ENCODE data around the gene EHD4. TPM values are rescaled to one million over a fixed set of nuclear protein-coding genes. Genes with fewer than 3 reads are reported as not detected.

The EHD4 gene
- total RNA-seq, 2 donors from 2014 or later: 30.3 to 40.0 TPM

DNA sequence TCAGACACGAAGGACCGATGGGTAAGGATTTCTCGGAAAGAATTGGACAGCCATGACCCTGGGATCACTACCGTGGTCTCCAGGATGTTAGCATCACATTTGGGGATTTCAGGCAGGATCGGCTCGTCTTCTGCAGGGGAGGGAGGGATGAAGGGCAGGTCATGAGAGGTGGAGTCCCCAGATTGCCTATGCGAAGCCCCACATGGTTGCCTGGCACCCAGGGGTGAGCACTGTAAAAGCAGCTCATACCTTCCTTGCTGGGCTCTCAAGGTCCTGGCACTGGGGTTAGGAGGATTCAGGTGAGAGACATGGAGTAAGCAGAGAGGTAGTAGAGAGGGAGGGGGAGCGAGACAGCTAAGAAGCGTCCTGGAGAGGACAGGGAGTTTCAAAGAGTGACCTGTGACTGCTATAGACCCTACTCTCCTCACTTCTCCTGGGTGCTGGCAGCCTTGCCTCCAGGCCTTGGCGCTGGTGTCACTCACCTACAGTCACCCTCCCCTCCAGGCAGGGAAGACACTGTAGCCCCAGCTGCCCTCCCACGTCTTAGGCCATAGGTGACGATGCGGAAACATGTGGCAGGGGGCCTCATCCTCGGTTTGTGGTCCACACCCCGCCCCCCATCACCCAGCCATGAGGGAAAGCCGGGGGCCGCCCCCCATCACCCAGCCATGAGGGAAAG lies 15.0 kb upstream of the EHD4 start:
- Histone ChIP-seq H3K27ac (no peak overlapping the region), H3K9me3 (no peaks in the 10 kb centered on the region), H3K4me1 (no peaks in the 10 kb centered on the region), H3K36me3 (no peaks in the 10 kb centered on the region), H3K9ac (ENCODE audit: low read depth in 2 of 2, low read length in 2 of 2) (no peak overlapping the region), H3K4me3 (no peak overlapping the region), H3K27me3 (no peaks in the 10 kb centered on the region)
- intact Hi-C loops (cut with DNase I): loop anchor here (10.0 kb wide), 1 partner anchor 147 kb away; no protein-coding TSS in a partner anchor
- no peak for DNase-seq
- TF ChIP-seq, protein P1, sequence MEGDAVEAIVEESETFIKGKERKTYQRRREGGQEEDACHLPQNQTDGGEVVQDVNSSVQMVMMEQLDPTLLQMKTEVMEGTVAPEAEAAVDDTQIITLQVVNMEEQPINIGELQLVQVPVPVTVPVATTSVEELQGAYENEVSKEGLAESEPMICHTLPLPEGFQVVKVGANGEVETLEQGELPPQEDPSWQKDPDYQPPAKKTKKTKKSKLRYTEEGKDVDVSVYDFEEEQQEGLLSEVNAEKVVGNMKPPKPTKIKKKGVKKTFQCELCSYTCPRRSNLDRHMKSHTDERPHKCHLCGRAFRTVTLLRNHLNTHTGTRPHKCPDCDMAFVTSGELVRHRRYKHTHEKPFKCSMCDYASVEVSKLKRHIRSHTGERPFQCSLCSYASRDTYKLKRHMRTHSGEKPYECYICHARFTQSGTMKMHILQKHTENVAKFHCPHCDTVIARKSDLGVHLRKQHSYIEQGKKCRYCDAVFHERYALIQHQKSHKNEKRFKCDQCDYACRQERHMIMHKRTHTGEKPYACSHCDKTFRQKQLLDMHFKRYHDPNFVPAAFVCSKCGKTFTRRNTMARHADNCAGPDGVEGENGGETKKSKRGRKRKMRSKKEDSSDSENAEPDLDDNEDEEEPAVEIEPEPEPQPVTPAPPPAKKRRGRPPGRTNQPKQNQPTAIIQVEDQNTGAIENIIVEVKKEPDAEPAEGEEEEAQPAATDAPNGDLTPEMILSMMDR (IDR thresholded peaks at IDR 0.05): no peak

DNA sequence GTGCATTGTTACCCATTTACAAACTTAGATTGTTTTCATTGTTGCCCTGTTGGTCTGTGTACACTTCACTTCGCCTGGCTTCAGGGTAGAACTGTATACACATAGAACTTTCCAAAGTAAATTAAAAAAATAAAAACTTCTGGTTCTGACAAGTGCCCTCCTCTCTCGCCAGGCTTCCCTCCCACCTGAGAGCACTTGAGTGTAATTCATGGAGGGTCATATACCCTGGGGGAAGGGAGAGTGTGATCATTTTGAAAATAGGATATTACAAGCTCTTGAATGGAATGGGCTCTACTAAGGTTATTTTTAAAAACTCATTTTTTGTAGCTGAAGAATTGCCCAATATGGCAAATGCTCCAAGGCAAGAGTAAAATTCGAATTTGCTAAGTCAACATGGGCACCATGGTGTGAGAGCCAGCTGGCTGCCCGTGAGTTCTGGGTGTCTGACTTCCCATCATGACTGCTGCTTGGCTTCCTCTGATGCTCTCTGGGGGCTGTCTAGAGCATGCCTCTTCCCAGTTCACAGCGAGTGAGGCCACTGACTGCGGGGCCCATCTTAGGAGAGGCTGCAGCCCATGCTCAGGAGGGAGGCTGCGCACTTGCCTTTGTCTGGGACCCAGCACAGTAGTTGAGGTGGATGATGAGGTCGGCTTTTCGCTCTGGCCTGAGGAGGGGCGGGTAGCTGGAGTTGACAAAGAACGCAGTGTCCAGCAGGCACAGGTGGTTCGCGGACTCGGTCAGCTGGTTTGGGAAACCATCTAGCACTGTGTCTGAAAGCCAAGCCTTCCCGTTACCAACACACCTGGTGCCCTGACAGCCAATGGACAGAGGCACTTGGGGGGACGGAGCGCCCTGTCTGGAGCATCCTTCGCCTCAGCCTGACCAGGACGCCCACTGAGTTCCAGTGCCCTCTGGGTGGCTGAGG lies 13.1 kb upstream of the EHD4 start:
- TF ChIP-seq, protein P1 (IDR thresholded peaks at IDR 0.05): no peak
- Histone ChIP-seq H3K27ac (no peak overlapping the region), H3K4me3 (no peak overlapping the region), H3K9me3 (no peaks in the 10 kb centered on the region), H3K9ac (ENCODE audit: low read depth in 2 of 2, low read length in 2 of 2) (no peak overlapping the region), H3K27me3 (no peaks in the 10 kb centered on the region), H3K36me3 (no peaks in the 10 kb centered on the region), H3K4me1 (no peaks in the 10 kb centered on the region)
- intact Hi-C loops (cut with DNase I): loop anchor here (10.0 kb wide), 1 partner anchor 149 kb away; no protein-coding TSS in a partner anchor
- DNase-seq: no peak

DNA sequence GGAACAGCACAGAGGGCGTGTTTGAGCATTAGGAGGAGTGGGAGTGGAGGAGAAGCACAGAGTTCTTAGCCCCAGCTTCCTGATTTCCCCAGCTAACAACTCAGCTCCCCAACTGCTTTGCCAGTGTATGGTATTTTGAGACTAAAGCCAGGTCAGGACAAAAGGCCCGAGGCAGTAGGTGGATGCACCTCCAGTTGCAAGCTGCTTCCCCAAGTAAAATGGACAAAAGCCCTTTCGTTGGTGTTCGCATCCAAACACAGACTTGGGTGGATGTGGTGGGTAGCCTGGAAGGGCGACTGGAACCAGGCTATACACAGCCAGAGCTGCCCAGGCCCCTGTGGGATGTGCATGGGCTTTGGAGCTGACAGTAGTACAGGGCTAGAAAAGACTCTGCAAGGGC lies 12.3 kb upstream of the EHD4 start:
- Histone ChIP-seq H3K27me3 (no peaks in the 10 kb centered on the region), H3K4me3 (no peak overlapping the region), H3K9me3 (no peaks in the 10 kb centered on the region), H3K9ac (ENCODE audit: low read depth in 2 of 2, low read length in 2 of 2) (no peak overlapping the region), H3K27ac (no peak overlapping the region), H3K36me3 (no peaks in the 10 kb centered on the region), H3K4me1 (no peaks in the 10 kb centered on the region)
- TF ChIP-seq, protein P1 (IDR thresholded peaks at IDR 0.05): no peak
- intact Hi-C loops (cut with DNase I): loop anchor here (10.0 kb wide), 1 partner anchor 150 kb away; no protein-coding TSS in a partner anchor
- DNase-seq: no peak

DNA sequence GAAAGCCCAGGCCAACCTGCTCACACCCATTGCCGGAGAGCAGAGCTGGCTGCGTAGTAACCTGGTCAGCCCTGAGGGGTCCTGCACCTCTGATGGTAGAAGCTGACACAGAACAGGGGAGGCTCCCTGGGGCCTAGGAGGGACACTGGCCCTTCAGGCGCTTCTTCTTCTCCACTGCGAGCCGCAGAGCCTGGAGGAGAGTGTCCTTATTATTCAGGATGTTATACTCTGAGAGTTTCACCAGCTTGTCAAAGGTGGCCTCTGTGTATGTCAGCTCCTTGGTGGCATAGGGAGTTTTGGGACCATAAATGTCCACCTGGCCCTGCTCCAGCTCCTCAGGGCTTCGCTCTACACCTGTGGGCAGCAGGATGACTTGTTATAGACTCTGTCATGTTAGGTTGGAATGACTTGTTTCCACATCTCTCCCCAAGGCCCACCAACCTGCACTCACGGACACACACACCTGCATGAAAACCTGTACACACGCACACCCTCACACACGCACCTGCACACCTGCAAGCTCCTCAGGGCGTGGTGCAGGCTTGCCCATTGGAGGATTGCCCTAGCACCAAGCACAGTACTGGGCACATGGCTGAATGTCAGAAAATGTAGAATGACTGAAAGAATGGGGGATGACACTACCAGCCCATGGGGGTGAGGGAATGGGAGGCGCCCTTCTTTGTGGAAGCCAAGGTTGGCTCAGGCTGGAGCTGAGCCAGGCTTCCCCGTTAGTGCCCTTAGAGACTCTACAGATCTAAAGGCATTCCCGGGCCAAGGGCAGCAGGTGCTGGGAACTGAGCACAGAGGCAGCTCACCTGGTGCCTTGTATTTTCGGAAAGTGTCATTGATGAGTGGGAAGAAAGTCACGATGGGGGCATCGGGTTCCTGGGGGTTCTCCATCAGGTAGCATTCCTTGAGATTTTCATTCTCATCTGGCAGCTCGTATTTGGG lies 11.5 kb upstream of the EHD4 start:
- Histone ChIP-seq H3K27me3 (no peaks in the 10 kb centered on the region), H3K36me3 (no peaks in the 10 kb centered on the region), H3K4me1 (no peaks in the 10 kb centered on the region), H3K4me3 (no peak overlapping the region), H3K9me3 (no peaks in the 10 kb centered on the region), H3K9ac (ENCODE audit: low read depth in 2 of 2, low read length in 2 of 2) (no peak overlapping the region), H3K27ac (no peak overlapping the region)
- TF ChIP-seq, protein P1 (IDR thresholded peaks at IDR 0.05): no peak
- intact Hi-C loops (cut with DNase I): loop anchor here (10.0 kb wide), 1 partner anchor 151 kb away; no protein-coding TSS in a partner anchor
- DNase-seq: no peak

DNA sequence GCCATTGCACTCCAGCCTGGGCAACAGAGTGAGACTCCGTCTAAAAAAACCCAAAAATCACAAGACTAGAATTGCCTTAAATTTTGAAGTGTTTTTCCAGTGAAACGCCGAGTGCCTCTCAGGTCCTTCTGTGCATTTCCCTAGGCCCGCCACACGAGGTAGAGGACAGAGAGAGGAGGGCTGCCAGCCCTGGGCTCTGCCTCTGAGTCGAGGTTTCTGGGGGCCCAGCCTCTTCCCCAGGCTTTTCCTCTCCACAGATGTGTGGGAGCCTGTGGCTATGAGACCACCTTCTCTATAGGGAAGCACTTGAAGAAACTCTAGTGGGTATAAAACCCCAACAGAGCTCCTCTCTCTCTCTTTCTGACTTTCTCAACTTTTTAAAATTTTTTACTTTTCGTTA lies 10.9 kb upstream of the EHD4 start:
- no peak for DNase-seq
- Histone ChIP-seq H3K9me3 (no peaks in the 10 kb centered on the region), H3K27ac (no peak overlapping the region), H3K4me1 (no peaks in the 10 kb centered on the region), H3K36me3 (no peaks in the 10 kb centered on the region), H3K27me3 (no peaks in the 10 kb centered on the region), H3K4me3 (no peak overlapping the region), H3K9ac (ENCODE audit: low read depth in 2 of 2, low read length in 2 of 2) (no peak overlapping the region)
- TF ChIP-seq, protein P1 (IDR thresholded peaks at IDR 0.05): no peak
- intact Hi-C loops (cut with DNase I): loop anchor here (10.0 kb wide), 1 partner anchor 152 kb away; no protein-coding TSS in a partner anchor
